Testis (tissue), 3 donors: Measurements from ENCODE around the gene PSMD9. TPM values are rescaled to one million over a fixed set of nuclear protein-coding genes. Genes with fewer than 3 reads are reported as not detected.
"Not testable (repeated sequence)": the region's sequence is repeated elsewhere in the genome, so short reads cannot be mapped to it uniquely, and the experiment has no call there.

ENCODE experiments used
- DNase-seq: peaks from one replicate; pipeline ENCODE4 v3.0.0-alpha.2; 2019
- H3K27ac ChIP-seq, 2 donors: fragments of 200-600 bp; sonication (generic); one replicate each; pipeline ENCODE4 v1.5.1; 2019
- H3K27me3 ChIP-seq: fragments of 200-600 bp; sonication (generic); one replicate; pipeline ENCODE4 v1.5.1; 2019
- H3K36me3 ChIP-seq: fragments of 200-600 bp; sonication (generic); one replicate; pipeline ENCODE4 v1.5.1; 2017; ENCODE audit warnings: low read depth; ENCODE audit errors: missing control alignments
- H3K4me1 ChIP-seq: fragments of 200-600 bp; sonication (generic); one replicate; pipeline ENCODE4 v1.5.1; 2019
- H3K4me3 ChIP-seq, 2 donors: fragments of 200-600 bp; sonication (generic); one replicate each; pipeline ENCODE4 v1.5.1; 2017 to 2019
- H3K9me3 ChIP-seq: fragments of 200-600 bp; sonication (generic); one replicate; pipeline ENCODE4 v1.5.1; 2017
- POLR2A ChIP-seq: fragments of 450-650 bp; IDR thresholded peaks from one replicate; pipeline ENCODE4 v1.6.1; 2017; ENCODE audit warnings: antibody characterized with exemption, mild to moderate bottlenecking, moderate library complexity
- WGBS, 2 donors: methylation state at CpG; one replicate each; pipeline ENCODE4 v1.1.5; 2018; 5-methylcytosine and 5-hydroxymethylcytosine counted together
- intact Hi-C: fragments of 100-400 bp; cut with DNase I; formaldehyde crosslinking; loops from one replicate; pipeline ENCODE4 v1.15.1; 2023; ENCODE audit warnings: low total_unique reads
- polyA plus RNA-seq: library from polyadenylated mRNA; stranded (reverse); fragments of 350-450 nt; fragmentation: Illumina TruSeq; extraction: RNeasy Lipid Tissue Mini Kit (QIAGEN cat#74804); gene quantifications from one replicate; pipeline ENCODE4 v1.2.3, GENCODE V29; 2014; ENCODE audit warnings: low read depth, low replicate concordance; ENCODE audit not compliant: insufficient read depth
- total RNA-seq, 2 donors: library from RNA; depleted of rRNA; stranded (reverse); fragments of >200 nt; gene quantifications; one replicate each; pipeline ENCODE4 v1.2.3, GENCODE V29; 2016
- TF ChIP-seq, protein P1 (sequence below), 3 experiments: fragments of 450-650 bp in 2 of 3; fragments of 200-600 bp in 1 of 3; sonication (generic) in 1 of 3; IDR thresholded peaks; one replicate each; pipeline ENCODE4 v1.5.1; 2016 to 2019; ENCODE audit warnings: antibody characterized with exemption in 3 of 3, mild to moderate bottlenecking in 2 of 3, moderate library complexity in 1 of 3

Gene PSMD9
- total and polyA plus RNA-seq, 3 donors from 2014 or later, result 51.3 to 80.9 (median 60.7) TPM

DNA sequence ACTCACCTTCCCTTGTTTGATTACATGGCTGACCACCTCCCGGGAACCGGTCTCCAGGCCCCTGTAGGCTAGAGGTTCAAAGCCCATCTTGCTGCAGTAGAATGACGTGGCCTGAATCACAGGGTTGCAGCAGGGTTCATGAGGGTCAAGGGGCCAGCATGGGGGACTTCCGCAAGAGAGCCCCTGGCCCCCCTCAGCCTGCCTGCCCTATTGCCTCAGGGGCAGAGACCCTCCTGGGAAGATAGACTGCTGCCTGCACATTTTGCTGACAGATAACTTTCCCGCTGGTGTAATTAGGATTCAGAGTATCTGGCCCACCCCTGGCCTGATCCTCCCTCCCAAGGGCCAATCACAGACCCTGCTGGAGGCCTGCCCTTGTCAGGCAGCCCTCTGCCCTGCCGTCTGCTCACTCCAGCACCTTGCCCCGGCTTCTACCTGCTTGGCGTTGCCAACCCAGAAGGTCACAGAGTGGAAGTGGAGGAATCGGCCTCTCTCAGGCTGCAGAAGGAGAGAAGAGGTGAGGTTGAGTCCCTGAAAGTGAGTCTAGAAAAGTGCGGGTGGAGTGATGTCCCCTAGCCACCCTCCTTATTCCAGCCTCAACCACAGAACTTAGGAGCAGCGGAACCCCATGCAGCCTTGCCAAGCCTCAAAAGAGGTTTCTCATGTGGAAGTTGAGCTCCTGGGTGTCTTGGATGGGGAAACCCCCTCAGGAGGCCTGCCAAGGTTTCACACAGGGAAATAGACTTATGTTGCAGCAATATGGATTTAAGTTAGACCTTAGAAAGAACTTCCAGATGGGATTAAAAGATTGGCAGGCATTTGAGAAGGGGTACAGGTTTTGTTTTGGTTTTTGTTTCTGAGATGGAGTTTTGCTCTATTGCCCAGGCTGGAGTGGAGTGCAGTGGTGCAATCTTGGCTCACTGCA, 31.0 kb upstream of the PSMD9 start:
- no peak for TF ChIP-seq POLR2A
- TF ChIP-seq, protein P1, sequence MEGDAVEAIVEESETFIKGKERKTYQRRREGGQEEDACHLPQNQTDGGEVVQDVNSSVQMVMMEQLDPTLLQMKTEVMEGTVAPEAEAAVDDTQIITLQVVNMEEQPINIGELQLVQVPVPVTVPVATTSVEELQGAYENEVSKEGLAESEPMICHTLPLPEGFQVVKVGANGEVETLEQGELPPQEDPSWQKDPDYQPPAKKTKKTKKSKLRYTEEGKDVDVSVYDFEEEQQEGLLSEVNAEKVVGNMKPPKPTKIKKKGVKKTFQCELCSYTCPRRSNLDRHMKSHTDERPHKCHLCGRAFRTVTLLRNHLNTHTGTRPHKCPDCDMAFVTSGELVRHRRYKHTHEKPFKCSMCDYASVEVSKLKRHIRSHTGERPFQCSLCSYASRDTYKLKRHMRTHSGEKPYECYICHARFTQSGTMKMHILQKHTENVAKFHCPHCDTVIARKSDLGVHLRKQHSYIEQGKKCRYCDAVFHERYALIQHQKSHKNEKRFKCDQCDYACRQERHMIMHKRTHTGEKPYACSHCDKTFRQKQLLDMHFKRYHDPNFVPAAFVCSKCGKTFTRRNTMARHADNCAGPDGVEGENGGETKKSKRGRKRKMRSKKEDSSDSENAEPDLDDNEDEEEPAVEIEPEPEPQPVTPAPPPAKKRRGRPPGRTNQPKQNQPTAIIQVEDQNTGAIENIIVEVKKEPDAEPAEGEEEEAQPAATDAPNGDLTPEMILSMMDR (IDR thresholded peaks at IDR 0.05), result no peak
- intact Hi-C loops, result no loop called here
- Histone ChIP-seq H3K36me3 (no peaks in the 10 kb centered on the region), H3K4me1 (peaks cover 20% of the 10 kb centered on the region), H3K27ac (peak overlapping the region in 1 of 2 donors; percentile 91), H3K9me3 (no peaks in the 10 kb centered on the region), H3K27me3 (no peaks in the 10 kb centered on the region), H3K4me3 (no peak overlapping the region)
- WGBS, 2 donors, result 83 to 90% methylated on average over 9 to 11 of the region's 11 CpGs
- no peak for DNase-seq

DNA sequence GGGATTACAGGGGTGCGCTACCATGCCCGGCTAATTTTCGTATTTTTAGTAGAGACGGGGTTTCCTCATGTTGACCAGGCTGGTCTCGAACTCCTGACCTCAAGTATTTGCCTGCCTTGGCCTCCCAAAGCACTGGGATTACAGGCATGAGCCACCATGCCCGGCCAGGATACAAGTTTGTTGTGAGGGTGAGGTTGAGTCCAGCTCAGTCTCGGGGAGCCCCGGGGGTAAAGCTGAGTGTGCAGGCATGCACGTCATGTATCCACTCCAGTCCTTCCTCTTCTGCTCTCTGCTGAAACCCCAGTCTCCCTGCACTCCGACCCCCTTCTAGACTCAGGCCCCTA, 30.3 kb upstream of the PSMD9 start:
- Histone ChIP-seq H3K9me3 (no peaks in the 10 kb centered on the region), H3K27ac (peak overlapping the region; percentile 83 to 91), H3K27me3 (no peaks in the 10 kb centered on the region), H3K4me3 (no peak overlapping the region), H3K4me1 (peaks cover 20% of the 10 kb centered on the region), H3K36me3 (no peaks in the 10 kb centered on the region)
- WGBS, 2 donors, result 87 to 91% methylated on average over 10 of the region's 10 CpGs
- no peak for TF ChIP-seq POLR2A
- TF ChIP-seq, protein P1 (IDR thresholded peaks at IDR 0.05), result no peak
- intact Hi-C loops, result no loop called here
- no peak for DNase-seq

DNA sequence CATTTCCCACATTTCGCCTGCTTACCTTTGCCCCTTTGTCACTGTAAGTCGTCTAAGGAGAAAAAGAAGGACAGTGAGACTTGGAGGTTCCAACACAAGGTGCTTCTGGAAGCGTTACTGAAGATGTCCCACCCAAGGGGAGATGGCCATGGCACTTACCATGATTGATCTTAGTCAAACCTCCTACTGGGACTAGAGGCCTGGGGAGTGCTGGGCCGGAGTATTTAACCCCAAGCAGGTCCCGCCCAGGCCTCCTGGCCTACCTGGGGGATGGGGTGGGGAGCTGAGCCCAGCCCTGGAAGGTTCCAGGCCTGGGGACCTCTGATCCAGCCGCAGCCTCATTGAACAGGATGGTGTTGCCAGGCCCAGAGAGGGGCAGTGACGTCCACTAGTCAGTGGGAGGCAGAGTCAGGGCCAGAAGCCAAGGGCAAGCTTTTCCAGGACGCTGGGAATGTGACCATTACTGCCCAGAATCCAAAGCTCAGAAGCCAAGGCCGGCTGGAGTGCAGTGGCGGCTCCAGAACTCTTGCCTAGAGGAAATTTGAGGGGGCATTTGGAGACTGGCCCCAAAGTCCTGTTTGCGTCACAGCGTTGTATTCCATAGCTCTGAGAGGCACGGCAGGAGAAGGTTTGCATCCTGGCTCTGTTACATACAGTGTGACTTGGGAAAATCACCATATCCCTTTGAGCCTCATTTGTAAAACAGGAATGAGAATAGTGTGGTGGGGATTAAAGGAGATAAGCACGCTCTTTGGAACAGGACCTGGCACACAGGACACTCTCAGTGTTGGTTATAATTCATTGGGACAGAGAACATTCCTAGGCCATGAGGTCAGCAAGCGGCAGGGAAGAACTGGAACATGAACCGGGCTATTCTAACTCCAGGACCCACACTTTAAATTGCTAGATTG, 29.7 kb upstream of the PSMD9 start, which contains the start of gene HPD:
TSS of gene HPD (minus strand) at position 198 of the 911 bp plus-strand sequence. CDS start at position 162, 36 bp downstream.
- H3K4me1 ChIP-seq, result peaks cover 20% of the 10 kb centered on the region
- H3K9me3 ChIP-seq, result no peaks in the 10 kb centered on the region
- H3K27me3 ChIP-seq, result no peaks in the 10 kb centered on the region
- H3K27ac ChIP-seq, result peak within 1 kb of the TSS; percentile 83 to 91
- H3K36me3 ChIP-seq, result no peaks in the 10 kb centered on the region
- TF ChIP-seq, protein P1 (IDR thresholded peaks at IDR 0.05), result no peak
- no peak for TF ChIP-seq POLR2A
- no peak within 1 kb of the TSS for H3K4me3 ChIP-seq
- DNase-seq, result peak; percentile 89
- intact Hi-C loops, result no loop called here
- 53 to 55% methylated on average over 15 to 16 of the region's 16 CpGs for WGBS, 2 donors

DNA sequence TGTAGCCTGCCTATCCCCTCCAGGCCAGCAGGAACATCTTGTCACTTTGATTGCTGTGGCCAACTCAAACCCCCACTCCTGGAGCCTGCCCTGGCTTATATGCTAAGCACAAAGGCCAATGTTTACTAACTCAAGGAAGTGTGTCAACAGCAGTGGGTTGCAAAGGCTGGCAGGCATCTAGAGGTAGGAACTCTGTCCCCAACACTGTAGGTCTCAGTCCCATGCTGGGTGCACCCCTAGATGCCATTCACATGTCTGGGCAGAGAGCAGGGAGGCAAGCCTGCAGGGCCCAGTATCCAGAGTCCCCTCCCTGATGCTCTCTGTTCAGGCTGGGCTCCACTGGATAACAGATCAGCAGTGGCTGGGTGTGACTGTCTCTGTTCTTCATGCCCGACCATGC, 28.3 kb upstream of the PSMD9 start:
- no peak for TF ChIP-seq POLR2A
- TF ChIP-seq, protein P1 (IDR thresholded peaks at IDR 0.05), result no peak
- WGBS, 2 donors, result 92% methylated on average over 1 of the region's 1 CpG; no CpG with 5 or more reads in 1 of the 2 donors
- Histone ChIP-seq H3K9me3 (no peaks in the 10 kb centered on the region), H3K4me3 (no peak overlapping the region), H3K27me3 (no peaks in the 10 kb centered on the region), H3K36me3 (no peaks in the 10 kb centered on the region), H3K4me1 (peaks cover 20% of the 10 kb centered on the region), H3K27ac (no peak overlapping the region)
- no peak for DNase-seq
- intact Hi-C loops, result no loop called here

DNA sequence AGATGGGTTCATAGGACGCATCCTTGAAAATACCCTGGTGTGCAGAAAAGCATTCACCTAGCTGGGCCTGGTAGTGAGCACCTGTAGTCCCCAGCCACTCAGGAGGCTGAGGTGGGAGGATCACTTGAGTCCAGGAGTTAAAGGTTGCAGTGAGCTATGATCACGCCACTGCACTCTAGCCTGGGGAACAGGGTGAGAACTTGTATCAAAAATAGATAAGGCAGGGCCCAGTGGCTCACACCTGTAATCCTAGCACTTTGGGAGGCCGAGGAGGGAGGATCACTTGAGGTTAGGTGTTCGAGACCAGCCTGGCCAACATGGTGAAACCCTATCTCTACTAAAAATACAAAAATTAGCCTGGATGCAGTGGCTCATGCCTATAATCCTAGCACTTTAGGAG, 27.9 kb upstream of the PSMD9 start:
- H3K27me3 ChIP-seq, DNase-seq, H3K27ac ChIP-seq, H3K4me3 ChIP-seq, H3K9me3 ChIP-seq, intact Hi-C loops, H3K36me3 ChIP-seq: not testable (repeated sequence)
- peaks cover 20% of the 10 kb centered on the region for H3K4me1 ChIP-seq
- 91% methylated on average over 3 to 4 of the region's 4 CpGs for WGBS, 2 donors
